NCI-H1105 treated with DMSO at 0.1 percent for 48 hours (cell line): ENCODE data around the gene CHIA.
A peak's percentile ranks its signal among the peaks of the same experiment; 100 is the strongest.
"Not testable (repeated sequence)": the region's sequence is repeated elsewhere in the genome, so short reads cannot be mapped to it uniquely, and the experiment has no call there.

ENCODE experiments used
- DNase-seq: peaks from one replicate; lab custom pipeline; 2025; lab: John Stamatoyannopoulos, UW

CHIA gene

GRCh38 chr1:111285879-111286278 lies 4.8 kb upstream of the CHIA start:
- no peak for DNase-seq

DNA sequence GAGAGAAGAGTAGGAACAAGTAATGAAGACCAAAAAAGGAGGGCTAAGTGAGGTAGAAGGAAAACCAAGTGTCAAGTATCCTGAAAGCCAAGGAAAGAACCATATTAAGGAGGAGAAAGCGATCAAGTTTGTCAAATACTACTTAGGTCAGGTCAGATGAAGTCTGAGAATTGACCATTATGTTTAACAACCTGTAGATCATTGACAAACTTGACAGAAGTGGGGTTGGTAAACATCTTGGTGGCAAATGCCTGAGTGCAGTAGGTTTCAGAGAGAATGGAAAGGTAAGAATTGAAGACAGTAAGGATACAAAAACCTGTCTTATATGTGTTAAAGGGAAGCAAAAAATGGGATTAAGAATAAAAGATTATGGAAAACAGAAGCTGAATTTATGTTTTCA lies 3.7 kb upstream of the CHIA start:
- no peak for DNase-seq

GRCh38 chr1:111289371-111289770 lies 1.3 kb upstream of the CHIA start:
- DNase-seq, result no peak

DNA sequence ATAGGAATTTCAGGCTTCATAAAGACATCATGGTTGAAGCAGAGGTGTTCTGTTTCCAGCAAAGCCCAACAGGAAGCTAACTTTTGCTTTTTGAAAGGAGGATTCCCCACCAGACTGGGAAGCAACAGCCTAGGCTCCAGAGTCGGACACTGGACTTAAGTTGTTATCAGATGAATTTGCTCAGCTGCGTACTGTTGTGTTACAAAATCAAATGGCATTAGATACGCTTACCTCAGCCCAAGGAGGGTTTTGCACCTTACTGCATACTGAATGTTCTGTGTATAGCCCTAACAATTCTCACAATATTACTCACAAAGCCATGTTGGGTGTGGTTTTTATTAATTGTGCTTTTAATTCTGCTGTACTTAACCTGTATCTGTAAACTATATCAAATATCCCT lies 547 bp upstream of the CHIA start:
- peak; percentile 62 for DNase-seq

GRCh38 chr1:111294390-111294789 lies 3.7 kb downstream of the CHIA start:
- no peak for DNase-seq

DNA sequence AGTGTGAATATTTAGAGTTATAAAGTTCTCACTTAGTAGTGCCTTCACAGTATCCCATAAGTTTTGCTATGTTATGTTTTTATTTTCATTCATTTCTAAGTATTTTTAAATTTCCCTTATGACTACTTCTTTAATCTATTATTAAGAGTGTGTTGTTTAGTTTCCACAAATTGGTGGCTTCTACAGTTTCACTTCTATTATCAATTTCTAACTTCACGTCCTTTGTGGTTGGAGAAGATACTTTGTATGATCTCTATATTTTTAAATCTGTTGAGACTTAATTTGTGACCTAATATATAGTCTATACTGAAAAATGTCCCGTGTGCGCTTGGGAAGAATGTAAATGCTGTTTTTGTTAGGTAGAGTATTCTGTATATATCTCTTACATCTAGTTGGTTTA lies 11.7 kb downstream of the CHIA start:
- DNase-seq, result no peak

DNA sequence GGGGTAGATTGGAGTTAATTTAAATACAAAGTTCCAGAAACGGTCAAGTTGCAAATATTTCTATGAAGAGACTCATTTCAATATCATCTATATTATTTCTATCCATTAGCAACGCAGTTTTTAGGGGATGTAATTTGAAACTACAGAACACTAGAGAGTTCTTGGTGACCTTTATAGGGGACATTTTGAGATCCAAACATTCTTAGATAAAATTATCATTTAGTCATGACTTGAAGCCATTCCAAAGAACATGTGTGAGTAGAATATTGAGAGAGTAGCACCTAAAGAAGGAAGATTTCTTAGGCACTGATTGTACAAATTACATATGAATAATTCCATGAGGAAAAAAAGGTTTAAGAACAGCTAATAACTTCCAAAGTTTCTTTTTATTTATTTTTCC lies 19.0 kb downstream of the CHIA start:
- DNase-seq, result no peak

GRCh38 chr1:111318523-111318922 lies 27.9 kb downstream of the CHIA start:
- no peak for DNase-seq

GRCh38 chr1:111320066-111320879 lies 29.6 kb downstream of the CHIA start:
- DNase-seq, result no peak

GRCh38 chr1:111323231-111323630 lies 32.6 kb downstream of the CHIA start:
- no peak for DNase-seq

GRCh38 chr1:111332190-111332589 lies 41.5 kb downstream of the CHIA start:
- no peak for DNase-seq

- DNase-seq, result peak; percentile 64
These were observed 43.5 kb downstream of the CHIA start for GRCh38 chr1:111334169-111334568.

DNA sequence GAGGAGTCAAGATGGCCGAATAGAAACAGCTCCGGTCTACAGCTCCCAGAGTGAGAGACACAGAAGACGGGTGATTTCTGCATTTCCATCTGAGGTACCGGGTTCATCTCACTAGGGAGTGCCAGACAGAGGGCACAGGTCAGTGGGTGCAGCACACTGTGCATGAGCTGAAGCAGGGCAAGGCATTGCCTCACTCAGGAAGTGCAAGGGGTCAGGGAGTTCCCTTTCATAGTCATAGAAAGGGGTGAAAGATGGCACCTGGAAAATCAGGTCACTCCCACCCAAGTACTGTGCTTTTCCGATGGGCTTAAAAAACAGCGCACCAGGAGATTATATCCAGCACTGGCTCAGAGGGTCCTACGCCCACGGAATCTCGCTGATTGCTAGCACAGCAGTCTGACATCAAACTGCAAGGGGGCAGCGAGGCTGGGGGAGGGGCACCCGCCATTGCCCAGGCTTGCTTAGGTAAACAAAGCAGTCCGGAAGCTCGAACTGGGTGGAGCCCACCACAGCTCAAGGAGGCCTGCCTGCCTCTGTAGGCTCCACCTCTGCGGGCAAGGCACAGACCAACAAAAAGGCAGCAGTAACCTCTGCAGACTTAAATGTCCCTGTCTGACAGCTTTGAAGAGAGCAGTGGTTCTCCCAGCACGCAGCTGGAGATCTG lies 44.7 kb downstream of the CHIA start:
- DNase-seq, result not testable (repeated sequence)

GRCh38 chr1:111338849-111339248 lies 48.2 kb downstream of the CHIA start:
- not testable (repeated sequence) for DNase-seq

DNA sequence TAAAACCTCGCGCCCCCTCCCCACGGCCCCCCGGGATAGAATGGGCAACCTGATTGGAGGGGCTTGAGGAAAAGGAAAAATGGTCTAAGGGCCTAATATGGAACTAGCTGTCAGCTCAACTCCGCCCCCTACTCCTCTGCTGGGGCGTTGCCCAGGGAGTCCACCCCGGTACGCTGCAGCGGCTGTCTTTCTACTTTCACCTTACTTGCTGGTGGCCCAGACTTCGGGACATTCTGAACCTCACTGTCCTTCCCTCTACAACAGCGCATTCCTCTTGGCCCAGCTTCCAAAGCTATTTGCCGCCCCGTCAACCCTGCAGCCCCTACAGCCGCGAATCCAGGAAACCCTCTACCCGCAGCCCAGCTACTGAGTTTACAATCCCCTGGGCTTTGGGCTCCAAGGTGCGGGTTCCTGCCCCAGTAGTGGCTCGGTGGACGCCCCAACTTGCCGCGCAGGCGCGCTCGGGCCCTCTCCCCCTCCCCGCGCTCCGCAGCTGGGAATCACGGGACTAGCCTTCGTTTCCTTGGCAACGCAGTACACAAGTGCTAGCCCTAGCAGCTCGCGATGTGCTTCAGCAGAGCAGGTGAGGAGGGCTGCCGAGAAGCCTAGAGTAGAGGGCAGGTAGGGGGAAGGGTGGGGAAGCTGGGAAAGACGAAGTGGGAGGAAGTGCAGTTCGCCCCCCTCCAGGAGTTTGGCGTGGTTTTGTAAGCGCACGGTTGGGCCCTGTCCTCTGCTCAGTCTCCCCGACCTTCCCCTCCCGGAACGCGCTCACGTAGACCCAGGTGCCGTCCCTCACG lies 55.6 kb downstream of the CHIA start:
- DNase-seq, result peak; percentile 96

DNA sequence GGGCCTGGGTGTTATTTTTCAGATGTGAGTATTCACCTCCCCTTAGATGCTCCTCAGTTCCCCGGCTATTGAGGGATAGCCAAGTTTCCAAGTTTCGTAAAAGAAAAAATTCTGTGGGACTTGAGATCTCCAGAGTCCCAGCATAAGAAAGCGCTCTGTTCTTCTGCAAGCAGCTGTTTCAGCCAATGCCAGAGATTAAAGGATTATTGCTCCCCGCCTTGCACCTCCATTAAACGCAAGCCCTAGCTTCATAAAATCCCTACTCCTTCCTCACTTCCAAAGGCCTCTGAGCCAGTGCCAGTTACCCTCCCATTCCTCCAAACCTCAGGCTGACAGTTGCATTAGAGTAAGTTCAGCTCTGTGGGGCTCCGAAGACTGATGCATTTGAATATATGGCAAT lies 56.4 kb downstream of the CHIA start:
- DNase-seq, result no peak

DNA sequence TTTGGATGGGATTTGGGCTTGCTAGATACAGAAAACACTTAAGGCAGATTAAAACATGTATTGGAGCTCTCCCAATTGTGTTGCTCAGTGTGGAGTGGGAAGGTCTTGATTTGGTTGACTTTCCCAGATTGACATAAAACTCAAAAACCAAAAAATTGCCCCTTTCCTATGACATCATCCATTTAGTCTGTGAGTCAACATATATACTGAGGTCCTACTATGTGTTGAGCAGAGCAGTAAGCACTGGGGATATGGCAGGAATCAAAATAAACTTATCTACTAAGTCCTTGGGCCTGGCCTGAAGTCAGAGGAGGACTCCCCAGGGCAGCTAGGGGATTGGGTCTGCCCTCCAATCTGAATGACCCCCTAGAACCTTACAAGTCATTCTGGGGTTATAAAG lies 61.0 kb downstream of the CHIA start:
- DNase-seq, result no peak

- DNase-seq, result no peak
These were observed 63.9 kb downstream of the CHIA start for GRCh38 chr1:111354584-111354983.

GRCh38 chr1:111358964-111359363 lies 68.3 kb downstream of the CHIA start:
- DNase-seq, result no peak

DNA sequence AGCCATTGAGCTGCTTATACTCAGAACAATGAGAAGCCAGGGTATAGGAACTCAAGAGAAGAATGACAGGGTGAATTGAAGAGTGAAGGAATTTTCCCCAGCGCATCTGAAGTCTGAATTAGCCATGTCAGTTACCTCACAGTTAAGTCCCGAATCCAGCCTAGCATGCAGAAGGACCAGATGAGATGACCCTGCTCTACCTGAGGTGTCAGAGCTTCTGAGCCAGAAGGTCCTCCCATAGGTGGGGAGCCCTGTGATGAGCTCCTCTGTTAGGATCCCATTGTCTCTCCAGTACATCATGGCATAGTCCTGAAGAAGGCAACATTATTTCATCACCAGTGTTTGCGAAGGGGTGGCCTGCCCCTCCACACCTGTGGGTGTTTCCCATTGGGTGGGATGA lies 68.7 kb downstream of the CHIA start:
- no peak for DNase-seq

- DNase-seq, result not testable (repeated sequence)
These were observed 69.6 kb downstream of the CHIA start for GRCh38 chr1:111360257-111360656.

GRCh38 chr1:111361761-111362160 lies 71.1 kb downstream of the CHIA start:
- DNase-seq, result no peak

GRCh38 chr1:111364690-111365089 lies 74.0 kb downstream of the CHIA start:
- peak; percentile 38 for DNase-seq
